DMS 273 (cell line): ENCODE measurements around the gene TCF21.
"Not testable (repeated sequence)": the region's sequence is repeated elsewhere in the genome, so short reads cannot be mapped to it uniquely, and the experiment has no call there.

Experiments
- DNase-seq: peaks from one replicate; lab custom pipeline; 2025; ENCODE audit not compliant: unreplicated experiment; lab: John Stamatoyannopoulos, UW

Gene TCF21

DNA sequence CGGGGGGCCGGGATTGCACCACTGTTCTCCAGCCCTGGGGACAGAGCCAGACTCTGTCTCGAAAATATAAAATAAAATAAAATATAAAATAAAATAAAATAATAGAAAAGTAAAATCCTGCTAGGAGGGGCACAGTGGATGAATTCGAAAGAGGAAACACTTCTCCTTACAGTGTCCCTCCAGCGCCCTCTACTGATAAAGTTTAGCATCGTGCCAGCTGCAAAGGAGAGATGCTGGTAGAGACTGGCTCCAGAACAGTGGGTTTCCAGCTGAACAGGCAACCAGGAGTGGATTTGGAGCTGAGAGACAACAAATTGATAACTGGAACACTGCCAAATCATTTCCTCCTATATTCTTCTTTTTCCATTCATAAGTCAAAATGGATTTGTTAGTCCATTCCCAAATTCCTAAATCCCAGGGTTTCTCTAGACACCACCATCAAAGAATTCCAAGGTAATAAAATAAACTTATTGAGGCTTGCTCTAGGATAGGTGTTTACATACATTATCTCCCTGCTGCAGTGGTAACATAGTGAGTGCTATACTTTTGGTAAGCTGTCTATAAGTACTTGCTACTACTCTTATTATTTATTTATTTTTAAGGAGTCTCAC is 32.4 kb downstream of the TCF21 start:
- peak; percentile 94 for DNase-seq

DNA sequence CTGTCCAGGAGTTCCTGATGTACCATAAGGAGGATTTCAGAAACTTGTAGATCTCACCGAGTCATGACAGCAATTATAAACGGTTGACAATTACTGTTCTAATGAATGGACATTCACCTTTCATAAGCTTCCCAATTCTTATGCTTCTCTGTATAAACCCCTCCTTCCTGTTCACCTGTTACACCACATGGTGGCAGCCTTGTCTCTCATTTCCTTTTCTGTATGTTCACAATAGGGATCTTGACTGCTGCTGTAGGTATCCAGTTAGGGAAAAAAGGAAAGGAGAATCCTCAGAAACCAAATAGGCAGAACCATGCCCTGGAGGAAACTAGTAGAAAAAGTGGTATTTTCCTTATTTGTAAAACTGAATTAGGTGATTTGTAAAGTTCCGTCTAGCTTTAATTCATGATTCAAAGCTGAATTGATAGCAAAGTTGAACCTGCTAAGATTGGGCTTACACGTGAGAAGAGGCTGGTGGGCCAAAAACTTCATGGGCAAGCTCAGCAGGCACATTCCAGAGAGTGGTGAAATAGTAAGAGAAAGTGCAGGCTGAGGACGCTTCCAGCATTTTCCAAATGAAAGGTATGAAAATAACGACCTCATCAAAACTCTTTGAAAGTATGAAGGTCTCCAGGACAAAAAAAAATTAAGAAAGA is 35.2 kb downstream of the TCF21 start:
- DNase-seq = peak; percentile 84

DNA sequence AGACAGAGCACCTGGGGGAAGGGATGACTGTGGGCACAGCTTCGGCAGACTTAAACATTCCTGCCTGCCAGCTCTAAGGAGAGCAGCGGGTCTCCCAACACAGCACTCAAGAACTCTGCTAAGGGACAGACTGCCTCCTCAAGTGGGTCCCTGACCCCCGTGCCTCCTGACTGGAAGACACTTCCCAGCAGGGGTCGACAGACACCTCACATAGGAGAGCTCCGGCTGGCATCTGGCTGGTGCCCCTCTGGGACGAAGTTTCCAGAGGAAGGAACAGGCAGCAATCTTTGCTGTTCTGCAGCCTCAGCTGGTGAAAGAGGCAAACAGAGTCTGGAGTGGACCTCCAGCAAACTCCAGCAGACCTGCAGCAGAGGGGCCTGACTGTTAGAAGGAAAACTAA is 42.3 kb downstream of the TCF21 start:
- DNase-seq = peak; percentile 20

DNA sequence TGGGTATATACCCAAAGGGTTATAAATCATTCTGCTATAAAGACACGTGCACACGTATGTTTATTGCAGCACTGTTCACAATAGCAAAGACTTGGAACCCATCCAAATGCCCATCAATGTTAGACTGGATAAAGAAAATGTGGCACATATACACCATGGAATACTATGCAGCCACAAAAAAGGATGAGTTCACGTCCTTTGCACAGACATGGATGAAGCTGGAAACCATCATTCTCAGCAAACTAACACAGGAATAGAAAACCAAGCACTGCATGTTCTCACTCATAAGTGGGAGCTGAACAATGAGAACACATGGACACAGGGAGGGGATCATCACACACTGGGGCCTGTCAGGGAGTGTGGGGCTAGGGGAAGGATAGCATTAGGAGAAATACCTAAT is 47.4 kb downstream of the TCF21 start:
- DNase-seq = not testable (repeated sequence)

DNA sequence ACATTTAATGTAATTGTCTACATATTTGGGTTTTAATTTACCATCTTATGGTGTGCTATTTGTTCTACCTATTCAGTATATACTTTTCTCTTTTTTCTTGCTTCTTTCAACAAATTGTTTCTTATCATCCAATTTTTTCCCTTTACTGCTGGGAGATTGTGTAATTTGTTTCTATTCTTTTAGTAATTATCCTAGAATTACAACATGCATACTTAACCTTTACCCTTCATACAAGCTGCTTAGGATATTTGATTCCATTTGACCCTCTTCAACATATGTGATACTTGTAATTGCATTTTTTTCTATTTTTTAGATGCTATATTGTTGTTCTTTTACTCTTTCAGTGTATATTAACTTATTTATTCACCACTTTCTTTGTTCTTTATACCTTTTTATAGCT is 49.0 kb downstream of the TCF21 start:
- no peak for DNase-seq

DNA sequence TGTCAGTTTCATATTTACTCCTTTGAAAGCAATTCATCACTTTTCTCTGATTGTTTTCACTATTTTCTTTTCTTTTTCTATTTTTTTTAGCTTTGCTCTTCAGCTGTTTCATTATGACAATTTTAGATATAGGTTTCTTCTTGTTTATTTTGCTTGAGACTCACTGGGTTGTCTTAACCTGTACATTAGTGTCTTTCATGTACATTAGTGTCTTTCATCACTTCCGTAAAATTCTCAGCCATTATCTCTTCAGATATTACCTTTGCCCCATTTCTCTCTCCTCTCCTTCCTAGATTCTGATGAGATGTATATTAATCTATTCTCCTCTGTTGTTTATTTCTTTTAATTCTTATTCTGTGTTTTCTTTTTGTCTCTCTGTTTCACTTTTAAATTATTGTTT is 49.6 kb downstream of the TCF21 start:
- DNase-seq = no peak

DNA sequence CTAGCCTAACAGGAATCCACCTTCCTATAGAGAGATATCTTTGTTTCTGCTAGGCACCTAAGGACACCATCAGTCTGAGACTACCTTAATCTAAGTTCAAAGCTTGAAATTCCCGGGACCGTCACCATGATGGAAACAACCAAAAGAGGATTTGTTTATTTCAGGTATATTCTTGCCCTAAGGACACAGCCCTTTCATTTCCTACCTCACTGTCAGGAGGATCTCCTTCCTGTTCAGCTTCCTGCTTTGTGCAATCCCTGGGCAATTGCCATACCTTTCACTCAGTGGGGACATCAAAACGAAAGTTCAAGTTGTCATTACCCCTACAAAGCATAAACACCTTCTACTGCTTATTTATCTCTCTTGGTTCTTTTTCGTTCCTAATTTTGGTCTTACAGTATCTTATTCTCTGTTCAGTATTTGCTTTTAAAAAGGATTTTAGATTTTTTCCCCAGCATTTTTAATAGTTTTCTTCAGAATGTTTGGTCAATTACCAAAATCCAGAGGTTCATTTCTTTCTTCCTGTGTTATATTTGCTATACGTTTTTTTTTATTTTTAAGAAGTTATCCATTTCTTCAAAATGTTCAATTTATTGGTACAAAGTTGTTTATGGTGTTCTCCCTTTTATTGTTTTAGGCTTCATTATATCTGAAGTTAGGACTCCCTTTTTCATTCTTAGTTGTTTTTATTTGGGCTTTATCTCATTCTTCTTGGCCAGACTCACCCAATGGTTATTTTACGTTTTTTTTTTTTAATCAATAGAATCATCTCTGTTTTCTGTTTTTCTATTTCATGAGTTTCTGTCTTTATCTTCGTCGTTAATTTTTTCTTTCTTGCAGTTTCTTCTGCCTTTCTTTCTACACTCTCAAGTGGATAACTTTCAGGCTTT is 51.1 kb downstream of the TCF21 start:
- DNase-seq = no peak
